Measurements from ENCODE around the gene RAB8B. TPM values are rescaled to one million over a fixed set of nuclear protein-coding genes. Genes with fewer than 3 reads are reported as not detected.

Gene RAB8B
- total RNA-seq, 2 donors from 2014 or later, result 55.2 to 64.1 TPM

DNA sequence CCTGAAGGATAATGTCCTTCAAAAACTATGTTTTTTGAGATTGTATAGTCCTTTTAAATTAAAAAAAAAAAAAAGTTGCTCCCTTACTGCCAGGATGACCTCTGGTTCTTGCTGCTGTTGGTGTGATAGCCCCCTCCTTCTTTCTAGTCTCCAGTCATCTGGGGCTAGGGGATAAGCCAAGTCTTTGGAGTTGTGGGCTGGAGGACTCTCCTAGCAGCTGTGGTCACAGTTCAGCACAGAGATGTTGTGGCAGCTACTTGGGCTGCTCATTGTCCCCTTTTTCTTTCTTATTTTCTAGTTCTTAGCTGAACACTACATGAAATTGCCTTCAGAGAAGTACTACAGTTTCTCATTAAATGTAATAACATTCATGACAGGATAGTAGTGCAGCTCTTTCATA is 48.8 kb downstream of the RAB8B start:
- Histone ChIP-seq H3K27ac (no peak overlapping the region), H3K27me3 (replicated peaks; ENCODE audit: insufficient read depth) (no peaks in the 10 kb centered on the region), H3K36me3 (no peaks in the 10 kb centered on the region), H3K4me3 (no peak overlapping the region), H3K9me3 (no peaks in the 10 kb centered on the region), H3K4me1 (ENCODE audit: control insufficient read depth in 1 of 2, low read depth in 2 of 2) (peaks cover 36 to 46% of the 10 kb centered on the region in 2 donors)
- DNase-seq (ENCODE audit: low spot score) (no peak), ATAC-seq (ENCODE audit: insufficient number of reproducible peaks, low FRiP score, low read depth) (no peak)
- TF ChIP-seq, protein P1, sequence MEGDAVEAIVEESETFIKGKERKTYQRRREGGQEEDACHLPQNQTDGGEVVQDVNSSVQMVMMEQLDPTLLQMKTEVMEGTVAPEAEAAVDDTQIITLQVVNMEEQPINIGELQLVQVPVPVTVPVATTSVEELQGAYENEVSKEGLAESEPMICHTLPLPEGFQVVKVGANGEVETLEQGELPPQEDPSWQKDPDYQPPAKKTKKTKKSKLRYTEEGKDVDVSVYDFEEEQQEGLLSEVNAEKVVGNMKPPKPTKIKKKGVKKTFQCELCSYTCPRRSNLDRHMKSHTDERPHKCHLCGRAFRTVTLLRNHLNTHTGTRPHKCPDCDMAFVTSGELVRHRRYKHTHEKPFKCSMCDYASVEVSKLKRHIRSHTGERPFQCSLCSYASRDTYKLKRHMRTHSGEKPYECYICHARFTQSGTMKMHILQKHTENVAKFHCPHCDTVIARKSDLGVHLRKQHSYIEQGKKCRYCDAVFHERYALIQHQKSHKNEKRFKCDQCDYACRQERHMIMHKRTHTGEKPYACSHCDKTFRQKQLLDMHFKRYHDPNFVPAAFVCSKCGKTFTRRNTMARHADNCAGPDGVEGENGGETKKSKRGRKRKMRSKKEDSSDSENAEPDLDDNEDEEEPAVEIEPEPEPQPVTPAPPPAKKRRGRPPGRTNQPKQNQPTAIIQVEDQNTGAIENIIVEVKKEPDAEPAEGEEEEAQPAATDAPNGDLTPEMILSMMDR (IDR thresholded peaks at IDR 0.05), result no peak

GRCh38 chr15:63238796-63239195 is 49.4 kb downstream of the RAB8B start:
- DNase-seq (ENCODE audit: low spot score) (no peak), ATAC-seq (ENCODE audit: insufficient number of reproducible peaks, low FRiP score, low read depth) (no peak)
- Histone ChIP-seq H3K4me3 (no peak overlapping the region), H3K27ac (no peak overlapping the region), H3K4me1 (ENCODE audit: control insufficient read depth in 1 of 2, low read depth in 2 of 2) (peaks cover 33 to 46% of the 10 kb centered on the region in 2 donors), H3K36me3 (no peaks in the 10 kb centered on the region), H3K27me3 (replicated peaks; ENCODE audit: insufficient read depth) (no peaks in the 10 kb centered on the region), H3K9me3 (no peaks in the 10 kb centered on the region)
- TF ChIP-seq, protein P1 (IDR thresholded peaks at IDR 0.05), result no peak

DNA sequence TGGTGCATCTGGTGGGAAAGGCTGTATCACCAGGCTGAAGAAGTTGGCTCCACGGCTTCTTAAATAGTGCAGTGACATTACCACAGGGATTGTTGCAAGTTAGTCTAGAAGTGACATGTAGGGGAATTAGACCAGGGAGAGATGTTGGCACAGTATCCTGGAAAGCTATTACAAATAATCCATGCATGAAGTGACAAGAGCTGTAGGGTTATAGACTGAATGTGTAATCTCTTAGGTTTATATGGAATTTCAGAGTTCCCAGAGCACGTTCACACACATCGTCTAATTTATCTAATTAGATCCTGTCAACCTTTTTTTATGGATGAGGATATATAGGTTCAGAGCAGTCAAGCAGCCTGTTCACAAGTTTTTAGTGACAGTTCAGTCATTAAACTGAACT is 50.7 kb downstream of the RAB8B start:
- H3K4me1 ChIP-seq (ENCODE audit: control insufficient read depth in 1 of 2, low read depth in 2 of 2), result peaks cover 26 to 46% of the 10 kb centered on the region in 2 donors
- no peak for ATAC-seq (ENCODE audit: insufficient number of reproducible peaks, low FRiP score, low read depth)

GRCh38 chr15:63241316-63241715 is 51.9 kb downstream of the RAB8B start:
- Histone ChIP-seq H3K4me1 (ENCODE audit: control insufficient read depth in 1 of 2, low read depth in 2 of 2) (peaks cover 21 to 42% of the 10 kb centered on the region in 2 donors), H3K9me3 (no peaks in the 10 kb centered on the region), H3K27ac (no peak overlapping the region), H3K36me3 (no peaks in the 10 kb centered on the region), H3K27me3 (replicated peaks; ENCODE audit: insufficient read depth) (no peaks in the 10 kb centered on the region), H3K4me3 (no peak overlapping the region)
- TF ChIP-seq, protein P1 (IDR thresholded peaks at IDR 0.05), result no peak
- no peak for DNase-seq (ENCODE audit: low spot score)
- no peak for ATAC-seq (ENCODE audit: insufficient number of reproducible peaks, low FRiP score, low read depth)

More for the DNA sequence above, 50.7 kb downstream of the RAB8B start:
- Histone ChIP-seq H3K36me3 (no peaks in the 10 kb centered on the region), H3K27ac (no peak overlapping the region), H3K4me3 (no peak overlapping the region), H3K9me3 (no peaks in the 10 kb centered on the region), H3K27me3 (replicated peaks; ENCODE audit: insufficient read depth) (no peaks in the 10 kb centered on the region)
- DNase-seq (ENCODE audit: low spot score), result no peak
- TF ChIP-seq, protein P1 (IDR thresholded peaks at IDR 0.05), result no peak

DNA sequence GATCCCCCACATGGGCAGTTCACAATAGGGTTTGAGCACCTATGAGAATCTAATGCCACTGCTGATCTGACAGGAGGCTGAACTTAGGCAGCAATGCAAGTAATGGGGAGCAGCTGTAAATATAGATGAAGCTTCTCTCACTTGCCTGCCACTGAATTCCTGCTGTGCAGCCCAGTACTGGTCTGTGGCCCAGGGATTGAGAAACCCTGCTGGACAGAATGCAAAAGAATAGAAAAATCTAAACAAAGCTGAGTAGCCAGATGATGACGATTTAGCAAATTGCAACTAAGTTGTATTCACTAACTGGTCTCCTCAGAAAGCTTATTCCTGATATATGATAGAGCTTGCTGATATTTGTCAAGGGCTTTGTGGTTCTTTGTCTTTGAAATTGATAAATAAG is 53.7 kb downstream of the RAB8B start:
- peak overlapping the region; percentile 15 to 47 for H3K27ac ChIP-seq
- no peak for ATAC-seq (ENCODE audit: insufficient number of reproducible peaks, low FRiP score, low read depth)
- TF ChIP-seq, protein P1 (IDR thresholded peaks at IDR 0.05), result no peak
- H3K4me1 ChIP-seq (ENCODE audit: control insufficient read depth in 1 of 2, low read depth in 2 of 2), result peaks cover 30 to 53% of the 10 kb centered on the region in 2 donors
- H3K9me3 ChIP-seq, result no peaks in the 10 kb centered on the region
- H3K27me3 ChIP-seq (replicated peaks; ENCODE audit: insufficient read depth), result no peaks in the 10 kb centered on the region
- DNase-seq (ENCODE audit: low spot score), result no peak
- no peak overlapping the region for H3K4me3 ChIP-seq
- H3K36me3 ChIP-seq, result no peaks in the 10 kb centered on the region

All from thoracic aorta (tissue), 2 donors.